ENCODE data around the gene SEC61A2.

The SEC61A2 gene

GRCh38 chr10:12195281-12195602, 65.8 kb downstream of the SEC61A2 start:
- no peak for TF ChIP-seq CTCF (IDR thresholded peaks at IDR 0.05)

GRCh38 chr10:12195603-12196506, 66.4 kb downstream of the SEC61A2 start, which contains the start of the genes CDC123 and NUDT5:
Gene CDC123, plus strand, starts transcription at chr10:12196188. Its CDS starts 58 bp downstream, at chr10:12196246.
Gene NUDT5, minus strand, starts transcription at chr10:12195891. Its CDS starts 9,600 bp downstream, at chr10:12186291.
- no peak for TF ChIP-seq CTCF (IDR thresholded peaks at IDR 0.05)

GRCh38 chr10:12196531-12197211, 67.2 kb downstream of the SEC61A2 start:
- TF ChIP-seq CTCF (IDR thresholded peaks at IDR 0.05) = no peak

- no peak for TF ChIP-seq CTCF (IDR thresholded peaks at IDR 0.05)
Measured at GRCh38 chr10:12198156-12198555, 68.7 kb downstream of the SEC61A2 start.

GRCh38 chr10:12200850-12201249, 71.4 kb downstream of the SEC61A2 start:
- no peak for TF ChIP-seq CTCF (IDR thresholded peaks at IDR 0.05)

- no peak for TF ChIP-seq CTCF (IDR thresholded peaks at IDR 0.05)
Measured at GRCh38 chr10:12201543-12201942, 72.1 kb downstream of the SEC61A2 start.

GRCh38 chr10:12202226-12202625, 72.7 kb downstream of the SEC61A2 start:
- TF ChIP-seq CTCF (IDR thresholded peaks at IDR 0.05) = no peak
